Smooth muscle cell (in vitro differentiated cells): ENCODE measurements around the gene CYP1A2. TPM values are rescaled to one million over a fixed set of nuclear protein-coding genes. Genes with fewer than 3 reads are reported as not detected.

Experiments
- DNase-seq: peaks from one replicate; lab custom pipeline; 2025; ENCODE audit not compliant: unreplicated experiment; lab: John Stamatoyannopoulos, UW
- H2AFZ ChIP-seq: fragments of 200-600 bp; sonication (generic); 2 replicates; pipeline ENCODE4 v1.6.0; 2016; ENCODE audit warnings: antibody characterized with exemption, low read depth, mild to moderate bottlenecking
- H3F3A ChIP-seq: fragments of 200-600 bp; sonication (generic); 2 replicates; pipeline ENCODE4 v1.6.0; 2017; ENCODE audit warnings: antibody characterized with exemption, low read depth
- H3K27ac ChIP-seq: fragments of 200-600 bp; sonication (generic); 2 replicates; pipeline ENCODE4 v1.5.1; 2016; ENCODE audit warnings: low read depth, mild to moderate bottlenecking
- H3K27me3 ChIP-seq: fragments of 200-600 bp; sonication (generic); 2 replicates; pipeline ENCODE4 v1.6.1; 2016; ENCODE audit warnings: low read depth, mild to moderate bottlenecking
- H3K36me3 ChIP-seq: fragments of 200-600 bp; sonication (generic); 2 replicates; pipeline ENCODE4 v1.5.1; 2016; ENCODE audit warnings: low read depth
- H3K4me1 ChIP-seq: fragments of 200-600 bp; sonication (generic); 2 replicates; pipeline ENCODE4 v1.5.1; 2016; ENCODE audit warnings: low read depth
- H3K4me2 ChIP-seq: fragments of 200-600 bp; sonication (generic); 2 replicates; pipeline ENCODE4 v1.6.0; 2016; ENCODE audit warnings: mild to moderate bottlenecking
- H3K4me3 ChIP-seq: fragments of 200-600 bp; sonication (generic); 2 replicates; pipeline ENCODE4 v1.5.1; 2016; ENCODE audit warnings: mild to moderate bottlenecking
- H3K79me2 ChIP-seq: fragments of 200-600 bp; sonication (generic); 2 replicates; pipeline ENCODE4 v1.6.0; 2016; ENCODE audit warnings: low read depth, mild to moderate bottlenecking
- H3K9ac ChIP-seq: fragments of 200-600 bp; sonication (generic); 2 replicates; pipeline ENCODE4 v1.6.0; 2016; ENCODE audit warnings: low read depth
- H3K9me3 ChIP-seq: fragments of 200-600 bp; sonication (generic); replicated peaks from 2 replicates; pipeline ENCODE4 v1.5.1; 2016; ENCODE audit warnings: low read depth
- H4K20me1 ChIP-seq: fragments of 200-600 bp; sonication (generic); 2 replicates; pipeline ENCODE4 v1.6.0; 2016; ENCODE audit warnings: low read depth
- CTCF ChIP-seq: fragments of 200-600 bp; sonication (generic); IDR thresholded peaks from 2 replicates; pipeline ENCODE4 v1.5.1; 2017; ENCODE audit warnings: borderline replicate concordance, mild to moderate bottlenecking, antibody characterized with exemption; ENCODE audit not compliant: insufficient read depth, poor library complexity, severe bottlenecking
- WGBS: methylation state at CpG from one replicate; pipeline ENCODE4 v1.1.7; 2016; ENCODE audit warnings: low lambda C conversion rate; 5-methylcytosine and 5-hydroxymethylcytosine counted together
- polyA plus RNA-seq: library from polyadenylated mRNA; unstranded; fragments of >200 nt; fragmentation: Nextera tagmentation; extraction: Ambion mirVana; gene quantifications from 2 replicates; pipeline ENCODE4 v1.2.1, GENCODE V29; 2016
- total RNA-seq: library from RNA; depleted of rRNA; stranded (reverse); fragments of >200 nt; gene quantifications from 2 replicates; pipeline ENCODE4 v1.2.3, GENCODE V29; 2014

Gene CYP1A2
- total and polyA plus RNA-seq, 2 experiments from 2014 or later = not detected

- Histone ChIP-seq H3K9ac (no peak overlapping the region), H3K4me2 (no peak overlapping the region), H3K27me3 (no peaks in the 10 kb centered on the region), H3K79me2 (peaks cover 83% of the 10 kb centered on the region), H3K9me3 (no peaks in the 10 kb centered on the region), H3K4me1 (peaks cover 22% of the 10 kb centered on the region), H3K36me3 (no peaks in the 10 kb centered on the region), H2AFZ (no peak overlapping the region), H3K4me3 (no peak overlapping the region), H3K27ac (no peak overlapping the region), H4K20me1 (peaks cover 91% of the 10 kb centered on the region), H3F3A (peaks cover 12% of the 10 kb centered on the region)
- WGBS = 94% methylated on average over 7 of the region's 7 CpGs
- no peak for DNase-seq
- no peak for TF ChIP-seq CTCF
Measured at GRCh38 chr15:74786551-74787165, 38.0 kb downstream of the CYP1A2 start.

- TF ChIP-seq CTCF = peak; percentile 57
- no peak overlapping the region for H3K4me3 ChIP-seq
- no peaks in the 10 kb centered on the region for H3K36me3 ChIP-seq
- H3K27ac ChIP-seq = peak overlapping the region; percentile 21
- 44% methylated on average over 13 of the region's 13 CpGs for WGBS
- H2AFZ ChIP-seq = no peak overlapping the region
- H3K9me3 ChIP-seq = no peaks in the 10 kb centered on the region
- peaks cover 86% of the 10 kb centered on the region for H3K79me2 ChIP-seq
- H3K9ac ChIP-seq = no peak overlapping the region
- H3K4me2 ChIP-seq = peak overlapping the region; percentile 67
- H4K20me1 ChIP-seq = peaks cover 99% of the 10 kb centered on the region
- peaks cover 12% of the 10 kb centered on the region for H3F3A ChIP-seq
- DNase-seq = peak; percentile 11
- no peaks in the 10 kb centered on the region for H3K27me3 ChIP-seq
- H3K4me1 ChIP-seq = peaks cover 22% of the 10 kb centered on the region
Measured at GRCh38 chr15:74787251-74788041, 38.8 kb downstream of the CYP1A2 start.

- Histone ChIP-seq H3K4me3 (no peak overlapping the region), H3K79me2 (peaks cover 86% of the 10 kb centered on the region), H2AFZ (no peak overlapping the region), H3K36me3 (no peaks in the 10 kb centered on the region), H3K27me3 (no peaks in the 10 kb centered on the region), H4K20me1 (peaks cover 100% of the 10 kb centered on the region), H3K9me3 (no peaks in the 10 kb centered on the region), H3F3A (peaks cover 12% of the 10 kb centered on the region), H3K27ac (peak overlapping the region; percentile 21), H3K4me1 (peaks cover 16% of the 10 kb centered on the region), H3K4me2 (peak overlapping the region; percentile 67), H3K9ac (no peak overlapping the region)
- 54% methylated on average over 7 of the region's 7 CpGs for WGBS
- no peak for DNase-seq
- no peak for TF ChIP-seq CTCF
Measured at GRCh38 chr15:74788042-74788682, 39.5 kb downstream of the CYP1A2 start.
